A549 (cell line): ENCODE measurements around the gene RELL1. TPM values are rescaled to one million over a fixed set of nuclear protein-coding genes. Genes with fewer than 3 reads are reported as not detected.

ENCODE experiments used
- ATAC-seq, 2 experiments: fragments of 200-7000 bp in 1 of 2; fragments of >200 bp in 1 of 2; cut with Nextera tagmentation in 1 of 2; cut with Tn5 transposase in 1 of 2; 3 replicates each; pipeline versions ENCODE4 v1.8.0 to v1.9.1; 2018 to 2020; ENCODE audit warnings: mild to moderate bottlenecking in 1 of 2, moderate library complexity in 1 of 2
- CTCF ChIA-PET: fragments of 300-600 bp; sonication (Branson Sonifier 250); formaldehyde crosslinking; extraction: SDS; loops from one replicate; lab custom pipeline; 2021; ENCODE audit warnings: antibody characterized with exemption, inconsistent platforms; lab: Yijun Ruan, JAX
- POLR2A ChIA-PET: fragments of 350-600 bp; formaldehyde crosslinking; extraction: SDS; loops from one replicate; lab custom pipeline; 2021; ENCODE audit warnings: antibody characterized with exemption, inconsistent platforms; lab: Yijun Ruan, JAX
- DNase-seq, 2 experiments: peaks; one replicate each; pipeline versions ENCODE4 v3.0.0 to v3.0.0-alpha.2; 2011 to 2016; ENCODE audit warnings: low read depth in 1 of 2, low spot score in 1 of 2
- FAIRE-seq: peaks from 2 replicates; lab custom pipeline; 2011; peaks lifted over from hg19 to GRCh38; lab: Jason Lieb, UNC
- H3K27ac ChIP-seq, 2 experiments: fragments of >200 bp; sonication (Bioruptor Twin); formaldehyde crosslinking; 3 replicates each; pipeline ENCODE4 v1.5.1; 2016 to 2017
- H3K4me1 ChIP-seq: fragments of >200 bp; sonication (Bioruptor Twin); formaldehyde crosslinking; 3 replicates; pipeline ENCODE4 v1.6.1; 2016
- H3K4me2 ChIP-seq: fragments of >200 bp; sonication (Bioruptor Twin); formaldehyde crosslinking; 3 replicates; pipeline ENCODE4 v1.6.1; 2016
- H3K4me3 ChIP-seq: fragments of >200 bp; sonication (Bioruptor Twin); formaldehyde crosslinking; 3 replicates; pipeline ENCODE4 v1.5.1; 2016
- H3K9me3 ChIP-seq: fragments of >200 bp; sonication (Bioruptor Twin); formaldehyde crosslinking; 3 replicates; pipeline ENCODE4 v1.6.1; 2016
- BHLHE40 ChIP-seq: IDR thresholded peaks from 2 replicates; pipeline ENCODE4 v1.6.1; 2012; ENCODE audit warnings: low read depth, low read length, inconsistent platforms
- CBX2 ChIP-seq: fragments of 200-600 bp; sonication (generic); IDR thresholded peaks from 2 replicates; pipeline ENCODE4 v1.6.1; 2016; ENCODE audit warnings: low read depth, mild to moderate bottlenecking, borderline replicate concordance
- CEBPB ChIP-seq, 2 experiments: fragments of >200 bp in 1 of 2; sonication (Bioruptor Twin) in 1 of 2; formaldehyde crosslinking in 1 of 2; IDR thresholded peaks; 2 replicates each; pipeline ENCODE4 v1.6.1; 2012 to 2016
- CHD2 ChIP-seq: fragments of 150-350 bp; IDR thresholded peaks from 2 replicates; pipeline ENCODE4 v1.6.1; 2014; ENCODE audit warnings: low read length; ENCODE audit not compliant: partially characterized antibody
- EHF ChIP-seq: fragments of 250-450 bp; sonication (Bioruptor Pico); IDR thresholded peaks from 2 replicates; pipeline ENCODE4 v1.5.0; 2020; ENCODE audit warnings: mild to moderate bottlenecking
- EP300 ChIP-seq, 2 experiments: fragments of >200 bp; sonication (Bioruptor Twin); formaldehyde crosslinking; IDR thresholded peaks; 2 replicates in 1 of 2; 3 replicates in 1 of 2; pipeline ENCODE4 v1.6.1; 2016 to 2017
- FOSL2 ChIP-seq, 2 experiments: fragments of 450-650 bp in 1 of 2; fragments of >200 bp in 1 of 2; sonication (Bioruptor Twin) in 1 of 2; formaldehyde crosslinking; IDR thresholded peaks; 2 replicates each; pipeline versions ENCODE4 v1.5.0 to v1.6.1; 2016 to 2020; ENCODE audit warnings: mild to moderate bottlenecking in 1 of 2, moderate library complexity in 1 of 2
- GATA3 ChIP-seq: IDR thresholded peaks from 2 replicates; pipeline ENCODE4 v1.6.1; 2012; ENCODE audit warnings: borderline replicate concordance
- HOXA7 ChIP-seq: fragments of 250-450 bp; sonication (Bioruptor Pico); IDR thresholded peaks from 2 replicates; pipeline ENCODE4 v1.5.0; 2020; ENCODE audit warnings: mild to moderate bottlenecking, moderate library complexity
- HOXB13 ChIP-seq: fragments of 250-450 bp; sonication (Bioruptor Pico); IDR thresholded peaks from 2 replicates; pipeline ENCODE4 v1.5.0; 2020; ENCODE audit warnings: low read depth, mild to moderate bottlenecking, moderate library complexity
- JUN ChIP-seq, 2 experiments: fragments of >200 bp; sonication (Bioruptor Twin); formaldehyde crosslinking; IDR thresholded peaks; 2 replicates in 1 of 2; 3 replicates in 1 of 2; pipeline ENCODE4 v1.6.1; 2016 to 2017
- PHF8 ChIP-seq: fragments of 200-600 bp; sonication (generic); IDR thresholded peaks from 2 replicates; pipeline ENCODE4 v1.6.1; 2016; ENCODE audit warnings: low read depth, mild to moderate bottlenecking, antibody characterized with exemption, moderate library complexity, borderline replicate concordance
- POLR2A ChIP-seq: IDR thresholded peaks from 2 replicates; pipeline ENCODE4 v1.6.1; 2012; ENCODE audit warnings: mild to moderate bottlenecking, low read length
- POLR2AphosphoS2 ChIP-seq: conservative IDR thresholded peaks from 2 replicates; pipeline ENCODE4 v1.6.1; 2012; ENCODE audit warnings: low read length, improper control_type of control experiment, inconsistent platforms
- RARB ChIP-seq: fragments of 250-450 bp; sonication (Bioruptor Pico); IDR thresholded peaks from 2 replicates; pipeline ENCODE4 v1.8.0; 2021; ENCODE audit warnings: mild to moderate bottlenecking, moderate library complexity
- RNF2 ChIP-seq: fragments of 200-600 bp; sonication (generic); IDR thresholded peaks from 2 replicates; pipeline ENCODE4 v1.6.1; 2016; ENCODE audit warnings: low read depth, mild to moderate bottlenecking, antibody characterized with exemption, moderate library complexity, borderline replicate concordance
- SMC3 ChIP-seq: fragments of >200 bp; sonication (Bioruptor Twin); formaldehyde crosslinking; IDR thresholded peaks from 3 replicates; pipeline ENCODE4 v1.6.1; 2018; ENCODE audit warnings: inconsistent platforms
- TP53 ChIP-seq: fragments of 250-450 bp; sonication (Bioruptor Pico); IDR thresholded peaks from 2 replicates; pipeline ENCODE4 v1.5.0; 2021; ENCODE audit warnings: mild to moderate bottlenecking, moderate library complexity
- USF2 ChIP-seq: fragments of 450-650 bp; IDR thresholded peaks from 2 replicates; pipeline ENCODE4 v1.6.1; 2014; ENCODE audit warnings: antibody characterized with exemption
- ZC3H11A ChIP-seq: fragments of 450-650 bp; IDR thresholded peaks from 2 replicates; pipeline ENCODE4 v1.6.1; 2014; ENCODE audit warnings: antibody characterized with exemption, mild to moderate bottlenecking
- ZFP36 ChIP-seq: fragments of 450-650 bp; IDR thresholded peaks from 2 replicates; pipeline ENCODE4 v1.6.1; 2014; ENCODE audit warnings: borderline replicate concordance; ENCODE audit not compliant: partially characterized antibody
- ZSCAN20 ChIP-seq: fragments of 250-450 bp; sonication (Bioruptor Pico); IDR thresholded peaks from 2 replicates; pipeline ENCODE4 v1.8.0; 2022; ENCODE audit warnings: mild to moderate bottlenecking, moderate library complexity
- WGBS: methylation state at CpG from one replicate; pipeline ENCODE4 v1.1.6; 2017; ENCODE audit errors: missing lambda C conversion rate; 5-methylcytosine and 5-hydroxymethylcytosine counted together
- polyA plus RNA-seq, 4 experiments: library from polyadenylated mRNA; depleted of rRNA in 3 of 4; stranded (reverse); fragments of >200 nt; fragmentation: RNase III in 1 of 4; extraction: RNeasy Plus Mini Kit Qiagen cat#74134 plus additional on column Dnase treatment in 1 of 4; gene quantifications; 2 replicates in 3 of 4; 3 replicates in 1 of 4; pipeline ENCODE4 v1.2.3, GENCODE V29; 2011 to 2017
- TF ChIP-seq, protein P1 (sequence below): fragments of 150-350 bp; IDR thresholded peaks from 2 replicates; pipeline ENCODE4 v1.6.1; 2014; ENCODE audit warnings: low read depth, mild to moderate bottlenecking, low read length
- TF ChIP-seq, protein P2 (sequence below): fragments of >200 bp; sonication (Bioruptor Twin); formaldehyde crosslinking; IDR thresholded peaks from 3 replicates; pipeline ENCODE4 v1.6.1; 2016
- TF ChIP-seq, protein P3 (sequence below): fragments of >200 bp; sonication (Bioruptor Twin); formaldehyde crosslinking; IDR thresholded peaks from 2 replicates; pipeline ENCODE4 v1.6.1; 2016
- TF ChIP-seq, protein P4 (sequence below): IDR thresholded peaks from 2 replicates; pipeline ENCODE4 v1.6.1; 2012

RELL1 gene
- polyA plus RNA-seq, 2 of the 4 experiments (the other 2 are of a cell fraction) = 5.0 to 9.6 TPM

DNA sequence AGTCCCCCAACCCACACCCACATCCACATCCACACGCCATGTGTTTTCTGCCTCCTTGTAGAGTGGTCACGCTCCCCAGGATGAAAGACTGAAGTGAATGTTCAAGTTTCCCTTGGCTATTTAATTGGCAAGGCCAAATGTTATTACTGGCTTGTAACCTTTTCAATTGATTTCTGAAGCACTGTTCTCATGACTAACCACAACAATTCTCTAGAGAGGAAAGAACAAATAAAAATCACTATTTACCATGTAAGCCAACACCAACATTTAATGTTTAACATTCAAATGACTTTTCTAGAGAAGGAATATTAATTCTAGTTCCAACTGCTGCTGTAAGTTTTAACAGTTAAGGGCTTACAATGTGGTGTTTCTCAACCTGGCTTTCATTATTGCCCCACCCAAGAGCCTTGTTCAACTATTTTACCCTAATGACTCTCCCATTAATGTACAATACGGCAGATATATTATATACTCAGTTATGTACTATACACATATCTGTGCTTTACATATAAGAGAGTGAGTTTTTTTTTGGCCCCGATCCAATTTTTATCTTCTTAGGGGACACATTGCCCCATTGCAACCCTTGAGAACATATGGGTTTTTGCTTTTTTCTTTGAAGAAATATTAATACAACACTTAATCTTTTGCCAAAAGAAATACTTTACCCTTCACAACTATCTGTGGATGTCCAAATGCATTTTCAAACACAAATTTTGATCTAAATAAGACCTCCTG, 46.5 kb downstream of the RELL1 start:
- no peak overlapping the region for H3K27ac ChIP-seq
- peaks cover 31% of the 10 kb centered on the region for H3K4me1 ChIP-seq
- no peaks in the 10 kb centered on the region for H3K9me3 ChIP-seq
- 77% methylated on average over 4 of the region's 4 CpGs for WGBS
- ChIA-PET CTCF (interaction anchor here (1.3 kb wide), 1 partner anchor 27 kb away, joined by 6 read pairs; no protein-coding TSS in a partner anchor), POLR2A (no interaction called here)
- no peak for ATAC-seq
- TF ChIP-seq TP53 (CRISPR knock-in tag) (no peak), BHLHE40 (no peak), RNF2 (no peak), EHF (no peak), RARB (CRISPR knock-in tag) (no peak), CHD2 (no peak), ZC3H11A (no peak), POLR2A (no peak), FOSL2 (IDR thresholded peaks at IDR 0.05) (no peak), FOSL2 (CRISPR knock-in tag; IDR thresholded peaks at IDR 0.05) (no peak), PHF8 (no peak), ZFP36 (no peak), CEBPB (IDR thresholded peaks at IDR 0.05) (no peak), POLR2AphosphoS2 (no peak), GATA3 (no peak), ZSCAN20 (CRISPR knock-in tag) (no peak), EP300 (IDR thresholded peaks at IDR 0.05) (no peak)
- TF ChIP-seq, protein P1, sequence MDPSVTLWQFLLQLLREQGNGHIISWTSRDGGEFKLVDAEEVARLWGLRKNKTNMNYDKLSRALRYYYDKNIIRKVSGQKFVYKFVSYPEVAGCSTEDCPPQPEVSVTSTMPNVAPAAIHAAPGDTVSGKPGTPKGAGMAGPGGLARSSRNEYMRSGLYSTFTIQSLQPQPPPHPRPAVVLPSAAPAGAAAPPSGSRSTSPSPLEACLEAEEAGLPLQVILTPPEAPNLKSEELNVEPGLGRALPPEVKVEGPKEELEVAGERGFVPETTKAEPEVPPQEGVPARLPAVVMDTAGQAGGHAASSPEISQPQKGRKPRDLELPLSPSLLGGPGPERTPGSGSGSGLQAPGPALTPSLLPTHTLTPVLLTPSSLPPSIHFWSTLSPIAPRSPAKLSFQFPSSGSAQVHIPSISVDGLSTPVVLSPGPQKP = no peak
- TF ChIP-seq, protein P2, sequence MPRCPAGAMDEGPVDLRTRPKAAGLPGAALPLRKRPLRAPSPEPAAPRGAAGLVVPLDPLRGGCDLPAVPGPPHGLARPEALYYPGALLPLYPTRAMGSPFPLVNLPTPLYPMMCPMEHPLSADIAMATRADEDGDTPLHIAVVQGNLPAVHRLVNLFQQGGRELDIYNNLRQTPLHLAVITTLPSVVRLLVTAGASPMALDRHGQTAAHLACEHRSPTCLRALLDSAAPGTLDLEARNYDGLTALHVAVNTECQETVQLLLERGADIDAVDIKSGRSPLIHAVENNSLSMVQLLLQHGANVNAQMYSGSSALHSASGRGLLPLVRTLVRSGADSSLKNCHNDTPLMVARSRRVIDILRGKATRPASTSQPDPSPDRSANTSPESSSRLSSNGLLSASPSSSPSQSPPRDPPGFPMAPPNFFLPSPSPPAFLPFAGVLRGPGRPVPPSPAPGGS = no peak
- TF ChIP-seq, protein P3, sequence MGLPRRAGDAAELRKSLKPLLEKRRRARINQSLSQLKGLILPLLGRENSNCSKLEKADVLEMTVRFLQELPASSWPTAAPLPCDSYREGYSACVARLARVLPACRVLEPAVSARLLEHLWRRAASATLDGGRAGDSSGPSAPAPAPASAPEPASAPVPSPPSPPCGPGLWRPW = no peak
- TF ChIP-seq, protein P4, sequence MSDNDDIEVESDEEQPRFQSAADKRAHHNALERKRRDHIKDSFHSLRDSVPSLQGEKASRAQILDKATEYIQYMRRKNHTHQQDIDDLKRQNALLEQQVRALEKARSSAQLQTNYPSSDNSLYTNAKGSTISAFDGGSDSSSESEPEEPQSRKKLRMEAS = no peak
- TF ChIP-seq, all 56 proteins: peak for 0
- DNase-seq = no peak
- no peak for FAIRE-seq
- H3K4me2 ChIP-seq = no peak overlapping the region
- no peak overlapping the region for H3K4me3 ChIP-seq

DNA sequence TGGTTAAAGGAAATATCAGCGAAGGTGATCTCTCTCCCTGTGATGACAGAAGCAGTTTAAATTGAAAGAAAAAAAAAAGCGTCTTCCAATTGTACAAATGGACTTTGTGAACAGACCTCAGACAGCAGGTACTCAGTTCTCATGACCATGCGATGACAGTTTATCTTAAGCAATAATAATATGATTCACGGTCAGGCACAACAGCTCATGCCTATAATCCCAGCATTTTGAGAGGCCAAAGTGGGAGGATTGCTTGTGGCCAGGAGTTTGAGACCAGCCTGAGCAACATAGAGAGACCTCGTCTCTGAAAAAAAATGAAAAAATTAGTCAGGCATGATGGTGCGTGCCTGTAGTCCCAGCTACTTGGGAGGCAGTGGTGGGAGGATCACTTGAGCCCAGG, 51.0 kb downstream of the RELL1 start:
- FAIRE-seq (no peak), ATAC-seq (no peak), DNase-seq (no peak)
- ChIA-PET POLR2A (no interaction called here), CTCF (no interaction called here)
- no peak overlapping the region for H3K4me2 ChIP-seq
- no peak overlapping the region for H3K27ac ChIP-seq
- H3K9me3 ChIP-seq = no peaks in the 10 kb centered on the region
- TF ChIP-seq HOXA7 = no peak
- TF ChIP-seq CBX2 = no peak
- no peak for TF ChIP-seq USF2
- TF ChIP-seq JUN (IDR thresholded peaks at IDR 0.05) = no peak
- TF ChIP-seq SMC3 = no peak
- TF ChIP-seq HOXB13 (CRISPR knock-in tag) = no peak
- TF ChIP-seq, all 56 proteins: peak for 0
- 91% methylated on average over 6 of the region's 6 CpGs for WGBS
- H3K4me1 ChIP-seq = peaks cover 6% of the 10 kb centered on the region; the same call in 1 of the 3 replicates
- H3K4me3 ChIP-seq = no peak overlapping the region
